Measurements from ENCODE around the gene ZRANB3.
"Not testable (repeated sequence)": the region's sequence is repeated elsewhere in the genome, so short reads cannot be mapped to it uniquely, and the experiment has no call there.

Gene ZRANB3

GRCh38 chr2:135169900-135170753, 360.9 kb downstream of the ZRANB3 start:
- no peak for DNase-seq

GRCh38 chr2:135168204-135168856, 362.7 kb downstream of the ZRANB3 start:
- DNase-seq: no peak

GRCh38 chr2:135167273-135167672, 363.7 kb downstream of the ZRANB3 start:
- DNase-seq: no peak

- no peak for DNase-seq
Observed at GRCh38 chr2:135164431-135164830, 366.6 kb downstream of the ZRANB3 start.

- DNase-seq: no peak
Observed at GRCh38 chr2:135163901-135164300, 367.1 kb downstream of the ZRANB3 start.

GRCh38 chr2:135163306-135163705, 367.7 kb downstream of the ZRANB3 start:
- DNase-seq: no peak

GRCh38 chr2:135162786-135163185, 368.2 kb downstream of the ZRANB3 start:
- no peak for DNase-seq

- DNase-seq: no peak
Observed at GRCh38 chr2:135162377-135162776, 368.6 kb downstream of the ZRANB3 start.

GRCh38 chr2:135159191-135159590, 371.8 kb downstream of the ZRANB3 start:
- DNase-seq: no peak

GRCh38 chr2:135157856-135158255, 373.2 kb downstream of the ZRANB3 start:
- no peak for DNase-seq

- DNase-seq: no peak
Observed at GRCh38 chr2:135154962-135155361, 376.1 kb downstream of the ZRANB3 start.

- DNase-seq: no peak
Observed at GRCh38 chr2:135152361-135152760, 378.7 kb downstream of the ZRANB3 start.

GRCh38 chr2:135151615-135152014, 379.4 kb downstream of the ZRANB3 start:
- DNase-seq: no peak

- no peak for DNase-seq
Observed at GRCh38 chr2:135150725-135151124, 380.3 kb downstream of the ZRANB3 start.

GRCh38 chr2:135149251-135149650, 381.8 kb downstream of the ZRANB3 start:
- no peak for DNase-seq

- no peak for DNase-seq
Observed at GRCh38 chr2:135144343-135144742, 386.7 kb downstream of the ZRANB3 start.

GRCh38 chr2:135142323-135142722, 388.7 kb downstream of the ZRANB3 start:
- no peak for DNase-seq

GRCh38 chr2:135140606-135141005, 390.4 kb downstream of the ZRANB3 start:
- DNase-seq: no peak

- DNase-seq: no peak
Observed at GRCh38 chr2:135132314-135132713, 398.7 kb downstream of the ZRANB3 start.

- no peak for DNase-seq
Observed at GRCh38 chr2:135130751-135131150, 400.3 kb downstream of the ZRANB3 start.

GRCh38 chr2:135125940-135126339, 405.1 kb downstream of the ZRANB3 start:
- DNase-seq: no peak

GRCh38 chr2:135124924-135125886, 405.8 kb downstream of the ZRANB3 start:
- DNase-seq: no peak

GRCh38 chr2:135121658-135122039, 409.4 kb downstream of the ZRANB3 start:
- not testable (repeated sequence) for DNase-seq
